SK-N-SH treated with all-trans-retinoic acid at 6 μM for 48 hours (cell line): ENCODE data around the gene TSC22D4.
"Not testable (repeated sequence)": the region's sequence is repeated elsewhere in the genome, so short reads cannot be mapped to it uniquely, and the experiment has no call there.

ENCODE experiments used
- ARNTL ChIP-seq: fragments of 450-650 bp; formaldehyde crosslinking; IDR thresholded peaks from 2 replicates; pipeline ENCODE4 v1.5.0; 2020; ENCODE audit warnings: low read depth, mild to moderate bottlenecking, moderate library complexity, borderline replicate concordance
- OSR1 ChIP-seq: fragments of 250-450 bp; sonication (Bioruptor Pico); IDR thresholded peaks from 2 replicates; pipeline ENCODE4 v1.8.0; 2022; ENCODE audit warnings: moderate library complexity, mild to moderate bottlenecking, inconsistent platforms
- RARB ChIP-seq: fragments of 250-450 bp; sonication (Bioruptor Pico); IDR thresholded peaks from 2 replicates; pipeline ENCODE4 v1.8.0; 2021; ENCODE audit warnings: mild to moderate bottlenecking, moderate library complexity
- SNAI2 ChIP-seq: fragments of 250-450 bp; sonication (Bioruptor Pico); IDR thresholded peaks from 2 replicates; pipeline ENCODE4 v1.5.0; 2020; ENCODE audit warnings: mild to moderate bottlenecking, moderate library complexity
- ZFP3 ChIP-seq: fragments of 250-450 bp; sonication (Bioruptor Pico); IDR thresholded peaks from 2 replicates; pipeline ENCODE4 v1.5.0; 2020; ENCODE audit warnings: mild to moderate bottlenecking, moderate library complexity
- ZFP30 ChIP-seq: fragments of 450-650 bp; formaldehyde crosslinking; IDR thresholded peaks from 2 replicates; pipeline ENCODE4 v1.5.0; 2022; ENCODE audit warnings: mild to moderate bottlenecking, moderate library complexity
- ZNF565 ChIP-seq: fragments of 450-650 bp; formaldehyde crosslinking; conservative IDR thresholded peaks from 2 replicates; pipeline ENCODE4 v1.5.0; 2020; ENCODE audit warnings: low read depth, mild to moderate bottlenecking, moderate library complexity
- TF ChIP-seq, protein P1 (sequence below): fragments of 250-450 bp; sonication (Bioruptor Pico); IDR thresholded peaks from 2 replicates; pipeline ENCODE4 v1.8.0; 2020; ENCODE audit warnings: mild to moderate bottlenecking, moderate library complexity, borderline replicate concordance
- TF ChIP-seq, protein P2 (sequence below): fragments of 250-450 bp; sonication (Bioruptor Pico); IDR thresholded peaks from 2 replicates; pipeline ENCODE4 v1.5.1; 2020; ENCODE audit warnings: low read depth, mild to moderate bottlenecking, moderate library complexity
- TF ChIP-seq, protein P3 (sequence below): fragments of 250-450 bp; sonication (Bioruptor Pico); IDR thresholded peaks from 2 replicates; pipeline ENCODE4 v1.5.0; 2020; ENCODE audit warnings: mild to moderate bottlenecking, moderate library complexity

DNA sequence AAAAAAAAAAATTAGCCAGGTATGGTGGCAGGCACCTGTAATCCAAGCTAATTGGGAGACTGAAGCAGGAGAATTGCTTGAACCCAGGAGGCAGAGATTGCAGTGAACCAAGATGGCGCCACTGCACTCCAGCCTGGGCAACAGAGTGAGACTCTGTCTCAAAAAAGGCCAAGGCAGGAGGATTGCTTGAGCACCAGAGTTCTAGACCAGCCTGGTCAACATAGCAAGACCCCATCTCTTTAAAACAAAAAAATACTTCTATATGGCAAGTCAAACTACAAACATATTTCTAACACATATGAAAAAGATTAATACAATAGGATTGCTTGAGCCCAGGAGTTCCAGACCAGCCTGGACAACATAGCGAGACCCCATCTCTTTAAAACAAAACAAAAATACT is 21.7 kb upstream of the TSC22D4 start:
- TF ChIP-seq RARB (CRISPR knock-in tag); ZFP30 (CRISPR knock-in tag); ZFP3; ARNTL; ZNF565; OSR1 (CRISPR knock-in tag); SNAI2 (CRISPR knock-in tag): not testable (repeated sequence)
- TF ChIP-seq, protein P1, sequence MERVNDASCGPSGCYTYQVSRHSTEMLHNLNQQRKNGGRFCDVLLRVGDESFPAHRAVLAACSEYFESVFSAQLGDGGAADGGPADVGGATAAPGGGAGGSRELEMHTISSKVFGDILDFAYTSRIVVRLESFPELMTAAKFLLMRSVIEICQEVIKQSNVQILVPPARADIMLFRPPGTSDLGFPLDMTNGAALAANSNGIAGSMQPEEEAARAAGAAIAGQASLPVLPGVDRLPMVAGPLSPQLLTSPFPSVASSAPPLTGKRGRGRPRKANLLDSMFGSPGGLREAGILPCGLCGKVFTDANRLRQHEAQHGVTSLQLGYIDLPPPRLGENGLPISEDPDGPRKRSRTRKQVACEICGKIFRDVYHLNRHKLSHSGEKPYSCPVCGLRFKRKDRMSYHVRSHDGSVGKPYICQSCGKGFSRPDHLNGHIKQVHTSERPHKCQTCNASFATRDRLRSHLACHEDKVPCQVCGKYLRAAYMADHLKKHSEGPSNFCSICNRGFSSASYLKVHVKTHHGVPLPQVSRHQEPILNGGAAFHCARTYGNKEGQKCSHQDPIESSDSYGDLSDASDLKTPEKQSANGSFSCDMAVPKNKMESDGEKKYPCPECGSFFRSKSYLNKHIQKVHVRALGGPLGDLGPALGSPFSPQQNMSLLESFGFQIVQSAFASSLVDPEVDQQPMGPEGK (CRISPR knock-in tag): not testable (repeated sequence)
- TF ChIP-seq, protein P2, sequence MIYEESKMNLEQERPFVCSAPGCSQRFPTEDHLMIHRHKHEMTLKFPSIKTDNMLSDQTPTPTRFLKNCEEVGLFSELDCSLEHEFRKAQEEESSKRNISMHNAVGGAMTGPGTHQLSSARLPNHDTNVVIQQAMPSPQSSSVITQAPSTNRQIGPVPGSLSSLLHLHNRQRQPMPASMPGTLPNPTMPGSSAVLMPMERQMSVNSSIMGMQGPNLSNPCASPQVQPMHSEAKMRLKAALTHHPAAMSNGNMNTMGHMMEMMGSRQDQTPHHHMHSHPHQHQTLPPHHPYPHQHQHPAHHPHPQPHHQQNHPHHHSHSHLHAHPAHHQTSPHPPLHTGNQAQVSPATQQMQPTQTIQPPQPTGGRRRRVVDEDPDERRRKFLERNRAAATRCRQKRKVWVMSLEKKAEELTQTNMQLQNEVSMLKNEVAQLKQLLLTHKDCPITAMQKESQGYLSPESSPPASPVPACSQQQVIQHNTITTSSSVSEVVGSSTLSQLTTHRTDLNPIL (CRISPR knock-in tag): not testable (repeated sequence)
- TF ChIP-seq, protein P3, sequence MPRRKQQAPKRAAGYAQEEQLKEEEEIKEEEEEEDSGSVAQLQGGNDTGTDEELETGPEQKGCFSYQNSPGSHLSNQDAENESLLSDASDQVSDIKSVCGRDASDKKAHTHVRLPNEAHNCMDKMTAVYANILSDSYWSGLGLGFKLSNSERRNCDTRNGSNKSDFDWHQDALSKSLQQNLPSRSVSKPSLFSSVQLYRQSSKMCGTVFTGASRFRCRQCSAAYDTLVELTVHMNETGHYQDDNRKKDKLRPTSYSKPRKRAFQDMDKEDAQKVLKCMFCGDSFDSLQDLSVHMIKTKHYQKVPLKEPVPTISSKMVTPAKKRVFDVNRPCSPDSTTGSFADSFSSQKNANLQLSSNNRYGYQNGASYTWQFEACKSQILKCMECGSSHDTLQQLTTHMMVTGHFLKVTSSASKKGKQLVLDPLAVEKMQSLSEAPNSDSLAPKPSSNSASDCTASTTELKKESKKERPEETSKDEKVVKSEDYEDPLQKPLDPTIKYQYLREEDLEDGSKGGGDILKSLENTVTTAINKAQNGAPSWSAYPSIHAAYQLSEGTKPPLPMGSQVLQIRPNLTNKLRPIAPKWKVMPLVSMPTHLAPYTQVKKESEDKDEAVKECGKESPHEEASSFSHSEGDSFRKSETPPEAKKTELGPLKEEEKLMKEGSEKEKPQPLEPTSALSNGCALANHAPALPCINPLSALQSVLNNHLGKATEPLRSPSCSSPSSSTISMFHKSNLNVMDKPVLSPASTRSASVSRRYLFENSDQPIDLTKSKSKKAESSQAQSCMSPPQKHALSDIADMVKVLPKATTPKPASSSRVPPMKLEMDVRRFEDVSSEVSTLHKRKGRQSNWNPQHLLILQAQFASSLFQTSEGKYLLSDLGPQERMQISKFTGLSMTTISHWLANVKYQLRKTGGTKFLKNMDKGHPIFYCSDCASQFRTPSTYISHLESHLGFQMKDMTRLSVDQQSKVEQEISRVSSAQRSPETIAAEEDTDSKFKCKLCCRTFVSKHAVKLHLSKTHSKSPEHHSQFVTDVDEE (CRISPR knock-in tag): not testable (repeated sequence)
